ENCODE measurements around the gene OOSP2.

Gene OOSP2

DNA sequence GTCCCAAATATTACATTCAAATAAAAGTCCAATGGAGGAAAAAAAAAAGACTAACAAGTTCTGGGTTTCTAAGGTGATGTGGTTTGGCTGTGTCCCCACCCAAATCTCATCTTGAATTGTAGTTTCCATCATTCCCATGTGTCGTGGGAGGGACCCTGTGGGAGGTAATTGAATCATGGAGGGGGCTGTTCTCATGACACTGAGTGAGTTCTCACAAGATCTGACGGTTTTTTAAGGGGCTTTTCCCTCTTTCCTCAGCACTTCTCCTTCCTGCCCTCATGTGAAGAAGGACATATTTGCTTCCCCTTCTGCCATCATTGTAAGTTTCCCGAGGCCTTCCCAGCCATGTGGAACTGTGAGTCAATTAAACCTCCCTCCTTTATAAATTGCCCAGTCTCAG lies 40.3 kb downstream of the OOSP2 start:
- DNase-seq (ENCODE audit: low spot score) = no peak

DNA sequence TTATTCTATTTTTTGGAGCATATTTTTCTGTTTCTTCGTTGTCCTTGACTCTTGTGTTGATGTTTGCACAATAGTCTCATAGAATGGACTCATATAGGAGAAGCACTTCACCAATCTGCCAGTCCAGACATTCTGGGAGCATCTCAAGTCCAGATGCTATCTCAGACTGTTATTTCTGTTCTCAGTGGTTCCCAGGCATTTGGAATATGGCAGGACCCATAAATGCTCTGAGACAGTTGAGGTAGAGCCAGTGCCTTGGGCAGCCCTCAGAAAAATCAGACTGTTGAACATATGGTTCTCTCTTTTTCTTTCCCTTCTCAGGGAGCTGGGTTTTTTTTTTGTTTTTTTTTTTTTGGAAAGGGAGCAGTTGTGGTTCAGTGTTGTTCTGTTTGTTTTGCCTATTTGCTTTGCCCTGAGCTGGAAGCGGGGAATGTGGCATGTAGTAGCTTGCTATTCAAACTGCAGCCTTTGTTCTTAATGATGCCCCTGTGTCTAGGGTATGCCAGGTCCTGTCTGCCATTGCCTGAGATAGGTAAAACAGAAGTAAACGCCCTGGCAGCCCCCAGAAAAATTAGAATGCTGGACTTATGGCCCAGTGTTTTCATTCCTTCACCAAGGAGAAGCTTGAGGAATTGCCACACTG lies 44.5 kb downstream of the OOSP2 start:
- DNase-seq (ENCODE audit: low spot score) = no peak

DNA sequence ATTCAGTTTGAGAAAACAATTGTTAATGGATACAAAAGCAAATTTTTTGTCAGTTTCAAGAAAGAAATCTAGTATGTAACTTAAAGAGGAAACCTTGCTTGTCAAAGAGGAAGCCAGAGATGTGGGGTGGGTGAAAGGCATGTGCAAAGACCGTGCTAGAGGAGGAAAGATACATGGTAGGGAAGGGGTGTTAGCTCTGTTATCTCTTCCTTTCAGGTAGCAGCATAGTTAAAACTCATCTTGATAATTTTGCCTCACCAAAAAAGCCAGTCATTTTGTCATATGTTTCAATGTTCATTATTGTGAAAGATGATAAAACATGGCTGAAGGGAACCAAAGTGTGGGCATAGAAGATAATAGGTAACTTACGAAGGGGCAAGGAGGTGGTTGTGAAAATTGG lies 45.7 kb downstream of the OOSP2 start:
- no peak for DNase-seq (ENCODE audit: low spot score)

DNA sequence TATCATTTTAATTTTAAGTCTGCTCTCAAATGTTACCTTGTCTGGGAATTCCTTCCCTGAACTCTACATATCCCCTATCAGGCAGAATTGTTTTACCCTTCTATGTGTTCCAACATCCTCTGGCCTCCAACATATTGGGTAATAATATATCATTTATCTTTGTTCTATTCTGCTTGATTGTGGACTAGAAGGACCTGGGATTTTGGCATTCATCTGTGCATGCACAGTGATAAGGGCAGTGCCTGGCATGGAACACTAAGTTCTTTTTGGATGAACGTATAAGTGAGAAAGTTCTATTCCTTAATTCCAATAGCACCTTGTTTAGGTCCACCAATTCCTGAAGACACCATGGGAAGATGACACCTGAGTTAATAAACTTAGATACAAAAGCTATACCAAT lies 47.0 kb downstream of the OOSP2 start:
- DNase-seq (ENCODE audit: low spot score) = no peak

DNA sequence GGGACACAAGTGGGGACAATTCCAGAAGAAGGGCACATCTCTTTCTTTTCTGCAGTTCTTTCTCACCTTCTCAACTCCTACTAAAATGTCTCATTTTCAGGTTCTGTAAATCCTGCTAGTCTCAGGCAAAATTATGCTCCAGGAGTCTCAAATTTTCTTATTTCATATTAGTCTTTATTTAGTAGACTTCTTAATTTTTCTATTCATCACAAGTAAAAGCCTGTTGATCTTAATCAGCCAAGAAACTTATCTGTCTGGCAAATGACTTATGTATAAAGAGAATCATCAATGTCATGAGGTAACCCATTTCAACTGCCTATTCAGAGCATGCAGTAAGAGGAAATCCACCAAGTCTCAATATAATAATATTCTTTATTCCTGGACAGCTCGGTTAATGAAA lies 48.2 kb downstream of the OOSP2 start, which contains the start of gene MS4A2:
MS4A2 (plus strand) TSS at position 301 of the 400 bp plus-strand sequence. CDS start 102 bp downstream, outside the sequence.
- no peak for DNase-seq (ENCODE audit: low spot score)

DNA sequence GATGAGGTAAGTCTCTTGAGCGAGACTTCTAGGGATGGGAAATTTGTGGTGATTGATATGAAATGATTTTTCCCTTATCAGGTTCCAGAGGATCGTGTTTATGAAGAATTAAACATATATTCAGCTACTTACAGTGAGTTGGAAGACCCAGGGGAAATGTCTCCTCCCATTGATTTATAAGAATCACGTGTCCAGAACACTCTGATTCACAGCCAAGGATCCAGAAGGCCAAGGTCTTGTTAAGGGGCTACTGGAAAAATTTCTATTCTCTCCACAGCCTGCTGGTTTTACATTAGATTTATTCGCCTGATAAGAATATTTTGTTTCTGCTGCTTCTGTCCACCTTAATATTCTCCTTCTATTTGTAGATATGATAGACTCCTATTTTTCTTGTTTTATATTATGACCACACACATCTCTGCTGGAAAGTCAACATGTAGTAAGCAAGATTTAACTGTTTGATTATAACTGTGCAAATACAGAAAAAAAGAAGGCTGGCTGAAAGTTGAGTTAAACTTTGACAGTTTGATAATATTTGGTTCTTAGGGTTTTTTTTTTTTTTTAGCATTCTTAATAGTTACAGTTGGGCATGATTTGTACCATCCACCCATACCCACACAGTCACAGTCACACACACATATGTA lies 55.4 kb downstream of the OOSP2 start:
- DNase-seq (ENCODE audit: low spot score) = no peak

DNA sequence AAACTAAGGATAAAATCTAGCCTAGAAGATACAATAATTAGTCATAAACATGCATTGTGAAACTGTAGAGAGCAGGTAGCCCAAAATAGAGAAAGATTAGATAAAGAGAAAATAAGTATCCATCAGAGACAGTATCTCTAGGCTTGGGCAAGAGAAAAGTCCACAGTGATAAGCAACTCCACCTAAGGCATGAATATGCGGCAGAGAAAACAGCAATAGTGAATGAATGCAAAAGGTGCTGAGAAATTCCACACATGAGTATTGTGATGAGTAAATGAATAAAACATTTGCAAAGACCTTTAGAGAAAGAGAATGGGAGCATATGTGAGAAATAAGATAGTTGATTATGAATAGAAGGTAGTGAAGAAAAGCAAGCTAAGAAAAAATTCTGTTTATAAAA lies 57.0 kb downstream of the OOSP2 start:
- no peak for DNase-seq (ENCODE audit: low spot score)
